Prostate gland (tissue), 2 donors: ENCODE measurements around the gene MLLT10. TPM values are rescaled to one million over a fixed set of nuclear protein-coding genes. Genes with fewer than 3 reads are reported as not detected.

Source experiments
- DNase-seq: peaks from one replicate; pipeline ENCODE4 v3.0.0-alpha.2; 2019; ENCODE audit warnings: low spot score
- H3K27ac ChIP-seq, 2 donors: fragments of 200-600 bp; sonication (generic); 2 replicates each; pipeline ENCODE4 v1.5.1; 2017 to 2019
- H3K27me3 ChIP-seq: fragments of 200-600 bp; sonication (generic); replicated peaks from 2 replicates; pipeline ENCODE4 v1.5.1; 2019; ENCODE audit not compliant: insufficient read depth
- H3K36me3 ChIP-seq, 2 donors: fragments of 200-600 bp; sonication (generic); 1 replicate in 1 of 2; 2 replicates in 1 of 2; pipeline versions ENCODE4 v1.5.1 to v1.8.1; 2017 to 2019
- H3K4me1 ChIP-seq: fragments of 200-600 bp; sonication (generic); replicated peaks from 2 replicates; pipeline ENCODE4 v1.5.1; 2019
- H3K4me3 ChIP-seq, 2 donors: fragments of 200-600 bp; sonication (generic); 2 replicates each; pipeline ENCODE4 v1.5.1; 2017 to 2019
- H3K9me3 ChIP-seq: fragments of 200-600 bp; sonication (generic); 2 replicates; pipeline ENCODE4 v1.5.1; 2017
- POLR2A ChIP-seq: fragments of 450-650 bp; IDR thresholded peaks from one replicate; pipeline ENCODE4 v1.6.1; 2016; ENCODE audit warnings: antibody characterized with exemption, mild to moderate bottlenecking
- POLR2AphosphoS5 ChIP-seq: sonication (generic); formaldehyde crosslinking; IDR thresholded peaks from one replicate; pipeline ENCODE4 v1.6.1; 2017; ENCODE audit warnings: antibody characterized with exemption
- WGBS: methylation state at CpG from one replicate; pipeline ENCODE4 v1.1.5; 2018; 5-methylcytosine and 5-hydroxymethylcytosine counted together
- intact Hi-C: fragments of 100-400 bp; cut with DNase I; formaldehyde crosslinking; loops from one replicate; pipeline ENCODE4 v1.14.2; 2022
- total RNA-seq, 2 donors: library from RNA; depleted of rRNA; stranded (reverse); fragments of >200 nt; gene quantifications; one replicate each; pipeline ENCODE4 v1.1.0, GENCODE V29; 2016
- TF ChIP-seq, protein P1 (sequence below), 4 experiments: fragments of 200-600 bp in 2 of 4; fragments of 450-650 bp in 2 of 4; sonication (generic) in 2 of 4; IDR thresholded peaks; 1 replicate in 3 of 4; 2 replicates in 1 of 4; pipeline ENCODE4 v1.5.1; 2016 to 2019; ENCODE audit warnings: antibody characterized with exemption in 4 of 4, mild to moderate bottlenecking in 2 of 4, moderate library complexity in 2 of 4

The MLLT10 gene
- total RNA-seq, 2 donors from 2014 or later: 31.2 to 68.3 TPM

DNA sequence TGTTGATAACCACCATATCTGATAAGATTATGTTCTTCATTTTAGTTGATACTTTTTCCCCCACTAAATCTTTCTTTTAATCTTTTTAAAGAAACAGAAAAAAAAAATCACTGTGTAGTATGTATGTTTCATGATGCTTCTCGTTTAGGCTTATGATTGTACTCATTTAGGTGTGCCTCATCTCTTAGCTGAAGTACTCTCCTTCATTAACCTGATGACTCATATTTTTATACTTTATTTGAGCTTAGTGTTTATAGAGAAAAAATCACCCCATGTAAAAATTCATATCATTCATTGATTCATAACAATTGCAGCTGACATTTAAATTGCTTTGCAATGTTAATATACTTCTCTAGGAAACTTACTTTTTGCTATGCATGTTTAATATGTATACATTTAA, 158.9 kb downstream of the MLLT10 start:
- Histone ChIP-seq H3K9me3 (no peaks in the 10 kb centered on the region), H3K27ac (no peak overlapping the region), H3K27me3 (no peaks in the 10 kb centered on the region), H3K4me1 (no peaks in the 10 kb centered on the region), H3K36me3 (no peaks in the 10 kb centered on the region), H3K4me3 (no peak overlapping the region)
- intact Hi-C loops: no loop called here
- 65% methylated on average over 1 of the region's 1 CpG for WGBS
- TF ChIP-seq POLR2AphosphoS5 (no peak), POLR2A (no peak)
- TF ChIP-seq, protein P1, sequence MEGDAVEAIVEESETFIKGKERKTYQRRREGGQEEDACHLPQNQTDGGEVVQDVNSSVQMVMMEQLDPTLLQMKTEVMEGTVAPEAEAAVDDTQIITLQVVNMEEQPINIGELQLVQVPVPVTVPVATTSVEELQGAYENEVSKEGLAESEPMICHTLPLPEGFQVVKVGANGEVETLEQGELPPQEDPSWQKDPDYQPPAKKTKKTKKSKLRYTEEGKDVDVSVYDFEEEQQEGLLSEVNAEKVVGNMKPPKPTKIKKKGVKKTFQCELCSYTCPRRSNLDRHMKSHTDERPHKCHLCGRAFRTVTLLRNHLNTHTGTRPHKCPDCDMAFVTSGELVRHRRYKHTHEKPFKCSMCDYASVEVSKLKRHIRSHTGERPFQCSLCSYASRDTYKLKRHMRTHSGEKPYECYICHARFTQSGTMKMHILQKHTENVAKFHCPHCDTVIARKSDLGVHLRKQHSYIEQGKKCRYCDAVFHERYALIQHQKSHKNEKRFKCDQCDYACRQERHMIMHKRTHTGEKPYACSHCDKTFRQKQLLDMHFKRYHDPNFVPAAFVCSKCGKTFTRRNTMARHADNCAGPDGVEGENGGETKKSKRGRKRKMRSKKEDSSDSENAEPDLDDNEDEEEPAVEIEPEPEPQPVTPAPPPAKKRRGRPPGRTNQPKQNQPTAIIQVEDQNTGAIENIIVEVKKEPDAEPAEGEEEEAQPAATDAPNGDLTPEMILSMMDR (IDR thresholded peaks at IDR 0.05): no peak
- no peak for DNase-seq

DNA sequence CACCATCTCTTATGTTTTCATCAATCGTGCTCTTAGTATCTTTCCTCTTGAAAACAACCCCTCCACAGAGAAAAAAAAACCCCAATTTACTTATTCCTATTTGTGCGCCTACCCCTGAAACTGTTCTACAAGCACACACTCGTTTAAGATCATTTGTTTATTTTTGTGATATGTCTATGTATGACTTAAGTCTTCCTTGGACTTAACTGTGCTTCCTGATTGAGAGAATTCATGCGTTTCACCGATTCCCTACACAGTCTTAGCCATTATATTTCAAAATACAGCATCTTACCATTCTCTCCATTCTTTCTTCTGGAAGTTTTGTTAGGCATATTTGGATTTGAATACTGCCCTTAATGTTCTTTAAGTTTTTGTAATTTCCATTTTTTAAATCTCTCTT, 159.4 kb downstream of the MLLT10 start:
- H3K4me1 ChIP-seq: no peaks in the 10 kb centered on the region
- DNase-seq: no peak
- no peaks in the 10 kb centered on the region for H3K36me3 ChIP-seq
- H3K4me3 ChIP-seq: no peak overlapping the region
- H3K9me3 ChIP-seq: no peaks in the 10 kb centered on the region
- no peaks in the 10 kb centered on the region for H3K27me3 ChIP-seq
- no peak overlapping the region for H3K27ac ChIP-seq
- 79% methylated on average over 5 of the region's 5 CpGs for WGBS
- TF ChIP-seq POLR2A (no peak), POLR2AphosphoS5 (no peak)
- TF ChIP-seq, protein P1 (IDR thresholded peaks at IDR 0.05): no peak
- intact Hi-C loops: no loop called here

DNA sequence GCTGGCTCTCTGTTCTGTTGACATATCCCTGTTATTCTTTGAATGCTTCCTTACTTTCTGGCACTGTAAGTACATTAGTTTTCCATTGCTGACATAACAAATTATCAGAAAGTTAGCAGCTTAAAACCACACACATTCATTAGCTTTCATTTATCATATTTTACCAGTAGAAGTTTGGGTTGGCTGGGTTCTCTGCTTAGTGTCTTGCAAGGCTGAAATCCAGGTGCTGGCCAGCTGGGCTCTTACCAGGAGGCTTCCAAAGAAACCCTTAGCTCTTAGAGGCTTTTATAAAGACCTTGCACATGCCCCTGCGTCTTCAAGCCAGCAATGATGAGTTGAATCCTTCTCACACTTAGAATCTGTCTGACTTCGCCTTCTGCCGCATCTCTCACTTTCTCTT, 160.6 kb downstream of the MLLT10 start:
- H3K27ac ChIP-seq: no peak overlapping the region
- 89% methylated on average over 3 of the region's 3 CpGs for WGBS
- intact Hi-C loops: no loop called here

DNA sequence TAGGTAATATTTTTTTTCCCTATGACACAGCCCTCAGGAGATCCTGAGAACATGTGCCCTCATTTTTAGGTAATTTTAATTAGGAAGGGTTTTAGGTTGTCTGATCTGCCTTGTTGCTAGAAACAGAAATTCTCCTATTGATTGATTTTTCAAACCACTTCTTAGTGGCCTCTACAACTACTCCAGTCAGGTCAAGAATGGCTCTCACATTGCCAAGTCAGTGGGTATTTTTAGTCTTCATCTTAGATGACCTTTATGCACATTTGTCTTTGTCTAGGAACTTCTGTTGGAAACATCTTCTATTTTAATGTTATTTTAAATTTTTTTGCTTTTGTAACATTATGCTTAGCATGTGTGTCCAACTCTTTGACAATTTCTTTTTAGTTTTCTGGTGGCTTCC, 162.3 kb downstream of the MLLT10 start:
- no peaks in the 10 kb centered on the region for H3K9me3 ChIP-seq
- no peak for TF ChIP-seq POLR2AphosphoS5
- no peak for TF ChIP-seq POLR2A
- TF ChIP-seq, protein P1 (IDR thresholded peaks at IDR 0.05): no peak
- H3K4me1 ChIP-seq: no peaks in the 10 kb centered on the region
- no peaks in the 10 kb centered on the region for H3K36me3 ChIP-seq
- H3K4me3 ChIP-seq: no peak overlapping the region
- DNase-seq: no peak
- no peak overlapping the region for H3K27ac ChIP-seq
- intact Hi-C loops: no loop called here
- H3K27me3 ChIP-seq: no peaks in the 10 kb centered on the region

More for the DNA sequence above, 160.6 kb downstream of the MLLT10 start:
- Histone ChIP-seq H3K9me3 (no peaks in the 10 kb centered on the region), H3K4me1 (no peaks in the 10 kb centered on the region), H3K36me3 (no peaks in the 10 kb centered on the region), H3K27me3 (no peaks in the 10 kb centered on the region), H3K4me3 (no peak overlapping the region)
- no peak for DNase-seq
- TF ChIP-seq, protein P1 (IDR thresholded peaks at IDR 0.05): no peak
- no peak for TF ChIP-seq POLR2A
- no peak for TF ChIP-seq POLR2AphosphoS5

DNA sequence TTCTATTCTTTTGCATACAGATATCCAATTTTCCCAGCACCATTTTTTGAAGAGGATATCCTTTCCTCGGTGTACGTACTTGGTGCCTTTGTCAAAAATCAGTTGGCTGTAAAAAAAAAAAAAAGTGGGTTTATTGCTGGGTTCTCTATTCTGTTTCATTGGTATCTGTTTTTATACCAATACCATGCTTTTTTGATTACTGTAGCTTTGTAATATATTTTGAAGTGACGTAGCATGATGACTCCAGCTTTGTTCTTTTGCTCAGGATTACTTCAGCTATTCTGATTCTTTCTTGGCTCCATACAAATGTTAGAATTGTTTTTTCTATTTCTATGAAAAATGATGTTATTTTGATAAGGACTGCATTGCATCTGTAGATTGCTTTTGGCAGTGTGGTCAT, 165.5 kb downstream of the MLLT10 start:
- DNase-seq: no peak
- H3K27ac ChIP-seq: no peak overlapping the region
- intact Hi-C loops: no loop called here
- no peaks in the 10 kb centered on the region for H3K4me1 ChIP-seq
- TF ChIP-seq, protein P1 (IDR thresholded peaks at IDR 0.05): no peak
- no peak for TF ChIP-seq POLR2AphosphoS5
- TF ChIP-seq POLR2A: no peak
- H3K27me3 ChIP-seq: no peaks in the 10 kb centered on the region
- no peaks in the 10 kb centered on the region for H3K36me3 ChIP-seq
- H3K9me3 ChIP-seq: no peaks in the 10 kb centered on the region
- H3K4me3 ChIP-seq: no peak overlapping the region
- 94% methylated on average over 3 of the region's 3 CpGs for WGBS
